GM13976 (cell line): ENCODE measurements around the gene MSRB3.
"Not testable (repeated sequence)": the region's sequence is repeated elsewhere in the genome, so short reads cannot be mapped to it uniquely, and the experiment has no call there.

Source experiments
- DNase-seq: peaks from one replicate; pipeline ENCODE4 v3.0.0; 2012; ENCODE audit warnings: low spot score
- in situ Hi-C: fragments of 300-500 bp; cut with MboI; formaldehyde crosslinking; loops from one replicate; pipeline ENCODE4 v1.12.0; 2022; ENCODE audit warnings: low sequenced_read_pairs, mixed read lengths, inconsistent platforms; ENCODE audit not compliant: unreplicated experiment
- TF ChIP-seq, protein P1 (sequence below): IDR thresholded peaks from 2 replicates; pipeline ENCODE4 v1.5.1; 2012; ENCODE audit warnings: borderline replicate concordance, mild to moderate bottlenecking; ENCODE audit not compliant: insufficient read depth; ENCODE audit errors: extremely low read depth, missing control alignments, control extremely low read depth

Gene MSRB3

DNA sequence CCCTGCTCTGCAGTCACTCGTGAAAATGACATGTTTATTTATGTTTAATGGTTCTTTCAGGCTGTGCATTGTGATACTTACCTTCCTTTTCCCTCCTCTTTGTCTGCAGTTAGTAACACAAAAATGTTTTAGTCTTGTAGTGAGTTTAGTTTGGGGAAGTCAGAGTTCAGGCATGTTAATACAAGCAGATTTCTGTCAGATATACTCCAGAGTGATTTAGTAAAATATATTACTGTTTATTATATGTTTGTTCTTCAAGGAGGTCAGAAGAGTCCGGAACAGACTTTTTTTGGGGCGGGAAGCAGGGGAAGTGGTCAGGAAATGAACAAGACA, 28.7 kb downstream of the MSRB3 start:
- no peak for DNase-seq
- TF ChIP-seq, protein P1, sequence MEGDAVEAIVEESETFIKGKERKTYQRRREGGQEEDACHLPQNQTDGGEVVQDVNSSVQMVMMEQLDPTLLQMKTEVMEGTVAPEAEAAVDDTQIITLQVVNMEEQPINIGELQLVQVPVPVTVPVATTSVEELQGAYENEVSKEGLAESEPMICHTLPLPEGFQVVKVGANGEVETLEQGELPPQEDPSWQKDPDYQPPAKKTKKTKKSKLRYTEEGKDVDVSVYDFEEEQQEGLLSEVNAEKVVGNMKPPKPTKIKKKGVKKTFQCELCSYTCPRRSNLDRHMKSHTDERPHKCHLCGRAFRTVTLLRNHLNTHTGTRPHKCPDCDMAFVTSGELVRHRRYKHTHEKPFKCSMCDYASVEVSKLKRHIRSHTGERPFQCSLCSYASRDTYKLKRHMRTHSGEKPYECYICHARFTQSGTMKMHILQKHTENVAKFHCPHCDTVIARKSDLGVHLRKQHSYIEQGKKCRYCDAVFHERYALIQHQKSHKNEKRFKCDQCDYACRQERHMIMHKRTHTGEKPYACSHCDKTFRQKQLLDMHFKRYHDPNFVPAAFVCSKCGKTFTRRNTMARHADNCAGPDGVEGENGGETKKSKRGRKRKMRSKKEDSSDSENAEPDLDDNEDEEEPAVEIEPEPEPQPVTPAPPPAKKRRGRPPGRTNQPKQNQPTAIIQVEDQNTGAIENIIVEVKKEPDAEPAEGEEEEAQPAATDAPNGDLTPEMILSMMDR, result no peak
- in situ Hi-C loops, result loop anchor here (25.0 kb wide), 2 partner anchors 380 to 780 kb away; no protein-coding TSS in a partner anchor

DNA sequence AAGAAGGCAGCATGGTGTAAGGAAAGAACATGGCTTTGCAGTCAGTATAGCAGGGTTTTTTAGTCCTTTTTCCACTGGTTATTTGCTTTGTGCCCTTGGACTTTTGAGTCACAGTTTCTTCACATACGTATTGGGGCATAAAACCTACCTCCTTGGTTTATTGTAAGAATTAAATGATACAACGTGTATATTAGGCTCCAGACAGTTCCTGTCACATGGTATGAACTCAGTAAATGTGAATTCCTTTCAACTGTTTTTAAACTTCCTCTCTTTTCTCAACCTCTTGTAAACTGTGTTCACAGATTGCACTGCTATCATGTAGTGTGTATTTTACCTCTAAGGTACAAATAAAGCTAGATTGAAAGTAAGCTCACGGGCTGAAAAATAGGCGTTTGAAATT, 29.5 kb downstream of the MSRB3 start:
- TF ChIP-seq, protein P1, result no peak
- in situ Hi-C loops, result loop anchor here (25.0 kb wide), 2 partner anchors 379 to 779 kb away; no protein-coding TSS in a partner anchor
- no peak for DNase-seq

DNA sequence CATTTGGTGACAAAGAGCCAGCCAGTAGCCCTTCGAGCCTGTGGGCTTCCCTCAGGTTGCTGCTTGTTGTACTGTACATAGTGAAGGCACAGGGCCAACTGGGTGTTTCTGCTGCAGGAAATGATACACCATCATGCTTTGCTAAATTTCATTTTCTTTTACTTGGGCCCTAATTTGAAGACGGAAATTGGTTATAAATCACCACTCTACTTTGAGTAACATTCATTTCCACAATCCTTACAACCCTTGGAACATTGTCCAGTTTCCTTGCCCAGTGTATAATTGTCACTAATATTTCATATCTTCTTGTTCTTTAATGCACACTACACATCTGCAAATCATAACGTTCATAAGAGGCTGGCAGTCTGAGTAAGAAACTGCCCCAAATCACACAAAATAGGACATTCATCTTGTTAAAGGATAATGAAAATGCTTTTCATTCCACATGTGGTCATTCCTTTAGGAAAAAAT, 30.2 kb downstream of the MSRB3 start:
- no peak for DNase-seq
- TF ChIP-seq, protein P1, result no peak
- in situ Hi-C loops, result loop anchor here (25.0 kb wide), 2 partner anchors 379 to 779 kb away; no protein-coding TSS in a partner anchor

DNA sequence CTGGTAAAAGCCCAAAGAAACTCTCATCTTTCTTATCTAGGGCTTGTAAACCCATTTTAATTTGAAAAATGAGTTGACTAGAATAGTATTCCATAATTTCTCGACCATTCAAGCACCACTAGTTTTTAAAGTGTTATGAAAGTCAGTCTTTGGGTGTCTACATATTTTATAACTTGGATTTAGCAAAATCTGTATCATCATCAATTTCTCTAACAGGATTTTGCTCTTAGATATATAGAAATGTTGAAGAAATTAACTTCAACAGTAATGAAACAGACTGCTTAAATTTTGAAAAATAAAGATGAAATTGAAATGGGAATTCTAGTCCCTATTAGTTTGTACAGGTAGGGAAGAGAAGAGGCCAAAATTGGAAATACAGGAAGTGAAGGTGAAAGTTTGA, 32.8 kb downstream of the MSRB3 start:
- TF ChIP-seq, protein P1, result no peak
- in situ Hi-C loops, result loop anchor here (25.0 kb wide), 2 partner anchors 376 to 776 kb away; no protein-coding TSS in a partner anchor
- DNase-seq, result no peak

DNA sequence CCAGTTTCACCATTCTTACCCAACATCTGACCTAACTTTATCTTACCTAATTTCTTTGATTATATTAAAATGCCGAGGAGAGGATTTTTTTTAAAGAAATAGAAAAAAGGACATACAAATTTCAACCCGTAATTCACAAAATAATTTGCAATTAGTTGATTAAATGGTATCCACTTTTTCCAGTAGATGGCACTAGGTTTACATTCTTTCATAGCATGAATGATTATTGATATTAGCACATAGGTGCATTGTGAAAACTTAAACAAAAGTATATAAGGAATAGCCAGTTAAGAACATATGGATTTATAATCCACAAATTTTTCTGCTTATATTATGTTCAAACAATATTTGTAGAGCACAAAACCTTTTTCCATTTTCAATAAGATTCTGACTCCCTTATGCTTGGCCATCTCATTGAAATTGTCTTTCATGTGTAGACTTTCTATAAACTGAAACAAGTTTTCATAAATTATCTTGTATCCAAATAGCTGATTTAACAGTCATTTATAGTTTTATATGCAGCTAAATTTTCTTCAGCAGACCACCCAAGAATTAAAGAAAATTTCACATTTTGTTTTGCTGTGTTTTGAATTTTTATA, 35.3 kb downstream of the MSRB3 start:
- TF ChIP-seq, protein P1, result no peak
- in situ Hi-C loops, result loop anchor here (25.0 kb wide), 2 partner anchors 373 to 773 kb away; no protein-coding TSS in a partner anchor
- no peak for DNase-seq

DNA sequence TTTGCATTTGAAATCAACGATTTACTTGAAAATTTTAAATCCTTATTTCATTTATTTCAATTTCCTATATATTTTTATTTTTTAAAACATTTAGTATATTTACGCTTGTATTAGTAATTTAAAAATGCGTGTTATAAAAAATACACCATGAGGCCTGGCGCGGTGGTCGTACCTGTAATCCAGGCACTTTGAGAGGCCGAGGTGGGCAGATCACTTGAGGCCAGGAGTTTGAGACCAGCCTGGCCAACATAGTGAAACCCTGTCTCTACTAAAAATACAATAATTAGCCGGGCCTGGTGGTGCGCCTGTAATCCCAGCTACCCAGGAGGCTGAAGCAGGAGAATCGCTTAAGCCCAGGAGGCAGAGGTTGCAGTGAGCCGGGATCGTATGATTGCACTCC, 36.8 kb downstream of the MSRB3 start:
- DNase-seq, result not testable (repeated sequence)
- in situ Hi-C loops, result loop anchor here (25.0 kb wide), 2 partner anchors 372 to 772 kb away; no protein-coding TSS in a partner anchor

DNA sequence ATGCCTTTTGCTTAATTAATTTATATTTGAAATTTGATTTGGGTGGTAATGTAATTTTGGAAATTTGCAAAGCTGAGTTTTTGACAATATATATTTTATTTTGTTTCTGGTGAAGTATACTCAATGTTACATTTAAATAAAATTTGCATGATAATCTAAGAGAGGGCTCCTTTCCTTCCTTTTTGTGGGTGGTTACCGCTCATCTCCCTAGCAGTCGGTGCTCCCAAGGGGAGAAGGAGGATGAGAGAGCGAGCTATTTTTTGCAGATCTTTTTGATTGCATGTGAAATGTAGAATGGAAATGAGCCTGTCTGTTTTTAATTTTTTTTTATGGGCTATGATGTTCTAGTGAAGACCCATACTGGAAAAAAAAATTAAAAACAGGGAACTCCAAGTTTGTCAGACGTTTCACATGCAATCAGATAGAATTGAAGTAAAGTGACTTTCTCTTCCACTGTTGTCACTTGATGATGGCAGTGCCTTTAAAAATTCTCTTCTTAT, 39.8 kb downstream of the MSRB3 start:
- DNase-seq, result no peak
- in situ Hi-C loops, result loop anchor here (25.0 kb wide), 2 partner anchors 369 to 769 kb away; no protein-coding TSS in a partner anchor
- TF ChIP-seq, protein P1, result no peak
